SK-N-SH treated with all-trans-retinoic acid at 6 μM for 48 hours (cell line): Measurements from ENCODE around the gene PDCL3.

Source experiments
- ATAC-seq: fragments of 200-7000 bp; cut with Tn5 transposase; 3 replicates; pipeline ENCODE4 v1.9.1; 2020; ENCODE audit warnings: mild to moderate bottlenecking, moderate library complexity
- ARNTL ChIP-seq: fragments of 450-650 bp; formaldehyde crosslinking; IDR thresholded peaks from 2 replicates; pipeline ENCODE4 v1.5.0; 2020; ENCODE audit warnings: low read depth, mild to moderate bottlenecking, moderate library complexity, borderline replicate concordance
- BACH2 ChIP-seq: fragments of 250-450 bp; sonication (Bioruptor Pico); IDR thresholded peaks from 2 replicates; pipeline ENCODE4 v1.9.0; 2021; ENCODE audit warnings: mild to moderate bottlenecking, borderline replicate concordance
- CREB5 ChIP-seq: fragments of 250-450 bp; sonication (Bioruptor Pico); IDR thresholded peaks from 2 replicates; pipeline ENCODE4 v1.5.1; 2020; ENCODE audit warnings: low read depth, mild to moderate bottlenecking, moderate library complexity
- CSDC2 ChIP-seq: fragments of 250-450 bp; sonication (Bioruptor Pico); IDR thresholded peaks from 2 replicates; pipeline ENCODE4 v1.5.0; 2020; ENCODE audit warnings: mild to moderate bottlenecking, moderate library complexity
- CSRNP3 ChIP-seq: fragments of 250-450 bp; sonication (Bioruptor Pico); IDR thresholded peaks from 2 replicates; pipeline ENCODE4 v1.5.1; 2021; ENCODE audit warnings: mild to moderate bottlenecking, moderate library complexity
- ISL1 ChIP-seq: fragments of 250-450 bp; sonication (Bioruptor Pico); IDR thresholded peaks from 2 replicates; pipeline ENCODE4 v2.1.2; 2022; ENCODE audit warnings: mild to moderate bottlenecking, moderate library complexity
- OSR1 ChIP-seq: fragments of 250-450 bp; sonication (Bioruptor Pico); IDR thresholded peaks from 2 replicates; pipeline ENCODE4 v1.8.0; 2022; ENCODE audit warnings: moderate library complexity, mild to moderate bottlenecking, inconsistent platforms
- PATZ1 ChIP-seq: fragments of 250-450 bp; sonication (Bioruptor Pico); IDR thresholded peaks from 2 replicates; pipeline ENCODE4 v1.8.0; 2020; ENCODE audit warnings: mild to moderate bottlenecking, moderate library complexity, borderline replicate concordance
- POU6F1 ChIP-seq: fragments of 250-450 bp; sonication (Bioruptor Pico); IDR thresholded peaks from 2 replicates; pipeline ENCODE4 v1.8.0; 2021; ENCODE audit warnings: low read depth, mild to moderate bottlenecking, moderate library complexity, borderline replicate concordance
- RARB ChIP-seq: fragments of 250-450 bp; sonication (Bioruptor Pico); IDR thresholded peaks from 2 replicates; pipeline ENCODE4 v1.8.0; 2021; ENCODE audit warnings: mild to moderate bottlenecking, moderate library complexity
- TCF4 ChIP-seq: fragments of 250-450 bp; sonication (Bioruptor Pico); IDR thresholded peaks from 2 replicates; pipeline ENCODE4 v1.8.0; 2021; ENCODE audit warnings: mild to moderate bottlenecking, moderate library complexity, borderline replicate concordance
- TOX ChIP-seq: fragments of 250-450 bp; sonication (Bioruptor Pico); IDR thresholded peaks from 2 replicates; pipeline ENCODE4 v1.8.0; 2021; ENCODE audit warnings: mild to moderate bottlenecking, moderate library complexity, borderline replicate concordance
- TSHZ2 ChIP-seq: fragments of 250-450 bp; sonication (Bioruptor Pico); IDR thresholded peaks from 2 replicates; pipeline ENCODE4 v1.5.0; 2020; ENCODE audit warnings: mild to moderate bottlenecking, moderate library complexity
- ZFP3 ChIP-seq: fragments of 250-450 bp; sonication (Bioruptor Pico); IDR thresholded peaks from 2 replicates; pipeline ENCODE4 v1.5.0; 2020; ENCODE audit warnings: mild to moderate bottlenecking, moderate library complexity
- ZFP30 ChIP-seq: fragments of 450-650 bp; formaldehyde crosslinking; IDR thresholded peaks from 2 replicates; pipeline ENCODE4 v1.5.0; 2022; ENCODE audit warnings: mild to moderate bottlenecking, moderate library complexity
- ZNF70 ChIP-seq: fragments of 450-650 bp; formaldehyde crosslinking; IDR thresholded peaks from 2 replicates; pipeline ENCODE4 v1.5.0; 2020; ENCODE audit warnings: mild to moderate bottlenecking, moderate library complexity
- ZNF8 ChIP-seq: fragments of 450-650 bp; formaldehyde crosslinking; IDR thresholded peaks from 2 replicates; pipeline ENCODE4 v1.5.0; 2020; ENCODE audit warnings: mild to moderate bottlenecking, moderate library complexity

PDCL3 gene

GRCh38 chr2:100518801-100519200 is 44.0 kb upstream of the PDCL3 start:
- ATAC-seq: no peak
- TF ChIP-seq BACH2 (CRISPR knock-in tag) (no peak), TSHZ2 (CRISPR knock-in tag) (no peak), ISL1 (no peak), CSRNP3 (CRISPR knock-in tag) (no peak)

- ATAC-seq: no peak
- TF ChIP-seq CSDC2 (CRISPR knock-in tag) (no peak), ARNTL (CRISPR knock-in tag) (no peak), ZNF70 (no peak), ZNF8 (CRISPR knock-in tag) (no peak), CSRNP3 (CRISPR knock-in tag) (no peak), CREB5 (no peak), TOX (CRISPR knock-in tag) (no peak)
Measured at GRCh38 chr2:100520224-100520623, 42.6 kb upstream of the PDCL3 start.

GRCh38 chr2:100522430-100522829 is 40.4 kb upstream of the PDCL3 start:
- ATAC-seq: no peak
- TF ChIP-seq CSRNP3 (CRISPR knock-in tag): no peak
- TF ChIP-seq ZFP3 (CRISPR knock-in tag): no peak
- TF ChIP-seq ARNTL (CRISPR knock-in tag): no peak
- TF ChIP-seq POU6F1 (CRISPR knock-in tag): no peak
- no peak for TF ChIP-seq ISL1
- TF ChIP-seq RARB (CRISPR knock-in tag): no peak

GRCh38 chr2:100524331-100524730 is 38.5 kb upstream of the PDCL3 start:
- no peak for ATAC-seq
- no peak for TF ChIP-seq OSR1 (CRISPR knock-in tag)
- TF ChIP-seq ZFP30 (CRISPR knock-in tag): no peak
- no peak for TF ChIP-seq PATZ1 (CRISPR knock-in tag)
- no peak for TF ChIP-seq CREB5
- no peak for TF ChIP-seq TSHZ2 (CRISPR knock-in tag)
- no peak for TF ChIP-seq TCF4 (CRISPR knock-in tag)
- no peak for TF ChIP-seq TOX (CRISPR knock-in tag)
- no peak for TF ChIP-seq RARB (CRISPR knock-in tag)
